Measurements from ENCODE around the gene PPP1R3E. TPM values are rescaled to one million over a fixed set of nuclear protein-coding genes. Genes with fewer than 3 reads are reported as not detected.

The PPP1R3E gene
- polyA plus RNA-seq, 3 donors from 2014 or later = 1.4 to 2.0 TPM; not detected in 1

GRCh38 chr14:23316300-23316699 is 13.6 kb upstream of the PPP1R3E start:
- Mint-ChIP-seq H3K27ac (no peak overlapping the region), H3K36me3 (peaks cover 0 to 4% (median 3%) of the 10 kb centered on the region in 3 donors), H3K27me3 (ENCODE audit: low read depth in 3 of 3) (peaks cover 4 to 10% (median 7%) of the 10 kb centered on the region in 3 donors), H3K9me3 (no peaks in the 10 kb centered on the region), H3K4me3 (no peak overlapping the region), H3K4me1 (peaks cover 12 to 15% of the 10 kb centered on the region in 2 donors)
- DNase-seq = no peak

- Mint-ChIP-seq H3K27me3 (ENCODE audit: low read depth in 3 of 3) (peaks cover 0 to 7% (median 4%) of the 10 kb centered on the region in 3 donors), H3K4me3 (no peak overlapping the region), H3K36me3 (peaks cover 0 to 3% (median 0%) of the 10 kb centered on the region in 3 donors), H3K4me1 (peaks cover 24 to 27% of the 10 kb centered on the region in 2 donors), H3K27ac (peak overlapping the region in 1 of 6 donors; percentile 34), H3K9me3 (no peaks in the 10 kb centered on the region)
- no peak for DNase-seq
Observed at GRCh38 chr14:23310546-23310945, 7.9 kb upstream of the PPP1R3E start.

- DNase-seq = no peak
- Mint-ChIP-seq H3K27me3 (ENCODE audit: low read depth in 3 of 3) (peaks cover 0 to 10% (median 4%) of the 10 kb centered on the region in 3 donors), H3K27ac (peak overlapping the region in 4 of 6 donors; percentile 23 to 76 (median 57)), H3K9me3 (no peaks in the 10 kb centered on the region), H3K36me3 (peaks cover 0 to 3% (median 0%) of the 10 kb centered on the region in 3 donors), H3K4me3 (peak overlapping the region in 1 of 5 donors; percentile 42), H3K4me1 (peaks cover 27 to 35% of the 10 kb centered on the region in 2 donors)
Observed at GRCh38 chr14:23308721-23309445, 6.2 kb upstream of the PPP1R3E start.

GRCh38 chr14:23307687-23308644 is 5.3 kb upstream of the PPP1R3E start:
- Mint-ChIP-seq H3K36me3 (peaks cover 0 to 3% (median 0%) of the 10 kb centered on the region in 3 donors), H3K27me3 (ENCODE audit: low read depth in 3 of 3) (peaks cover 0 to 10% (median 4%) of the 10 kb centered on the region in 3 donors), H3K27ac (peak overlapping the region; percentile 84 to 92 (median 90)), H3K4me3 (peak overlapping the region; percentile 78 to 83 (median 82)), H3K9me3 (no peaks in the 10 kb centered on the region), H3K4me1 (peaks cover 31 to 40% of the 10 kb centered on the region in 2 donors)
- no peak for DNase-seq

- Mint-ChIP-seq H3K9me3 (no peaks in the 10 kb centered on the region), H3K27me3 (ENCODE audit: low read depth in 3 of 3) (peaks cover 6 to 13% (median 7%) of the 10 kb centered on the region in 3 donors), H3K4me3 (peak overlapping the region; percentile 78 to 83 (median 82)), H3K36me3 (no peaks in the 10 kb centered on the region), H3K4me1 (peaks cover 36 to 46% of the 10 kb centered on the region in 2 donors), H3K27ac (peak overlapping the region; percentile 84 to 92 (median 90))
- no peak for DNase-seq
Observed at GRCh38 chr14:23307146-23307530, 4.5 kb upstream of the PPP1R3E start.

GRCh38 chr14:23306412-23307145 is 3.9 kb upstream of the PPP1R3E start, which contains the start of gene BCL2L2:
TSS of gene BCL2L2 (plus strand) at chr14:23306833. CDS start at chr14:23307768, 935 bp downstream.
- Mint-ChIP-seq H3K4me1 (peaks cover 36 to 46% of the 10 kb centered on the region in 2 donors), H3K27me3 (ENCODE audit: low read depth in 3 of 3) (peaks cover 6 to 13% (median 7%) of the 10 kb centered on the region in 3 donors), H3K9me3 (no peaks in the 10 kb centered on the region), H3K27ac (peak within 1 kb of the TSS; percentile 84 to 92 (median 90)), H3K4me3 (peak within 1 kb of the TSS; percentile 78 to 83 (median 82)), H3K36me3 (no peaks in the 10 kb centered on the region)
- peak; percentile 58 to 65 (median 65) for DNase-seq

DNA sequence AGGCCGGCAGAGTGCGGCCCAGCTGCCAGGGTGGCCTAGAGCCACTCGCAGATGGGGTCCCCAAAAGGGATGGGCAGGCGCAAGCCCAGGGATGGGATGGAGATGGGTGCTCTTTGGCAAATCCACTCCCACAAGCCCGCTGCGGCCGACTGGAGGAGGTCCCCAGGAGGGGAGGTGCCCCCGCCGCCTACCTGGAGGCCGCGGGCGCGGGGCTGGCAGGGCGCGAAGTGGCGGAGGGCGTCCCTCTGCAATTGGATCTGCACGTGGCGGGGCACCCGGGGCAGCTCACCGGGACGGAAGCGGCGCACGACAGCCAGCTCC is 730 bp downstream of the PPP1R3E start:
- Mint-ChIP-seq H3K27ac (peak overlapping the region; percentile 82 to 99 (median 92)), H3K4me3 (peak overlapping the region; percentile 87 to 100 (median 96)), H3K27me3 (ENCODE audit: low read depth in 3 of 3) (peaks cover 6 to 13% (median 10%) of the 10 kb centered on the region in 3 donors), H3K36me3 (peaks cover 0 to 4% (median 0%) of the 10 kb centered on the region in 3 donors), H3K9me3 (no peaks in the 10 kb centered on the region), H3K4me1 (peaks cover 39 to 52% of the 10 kb centered on the region in 2 donors)
- no peak for DNase-seq

DNA sequence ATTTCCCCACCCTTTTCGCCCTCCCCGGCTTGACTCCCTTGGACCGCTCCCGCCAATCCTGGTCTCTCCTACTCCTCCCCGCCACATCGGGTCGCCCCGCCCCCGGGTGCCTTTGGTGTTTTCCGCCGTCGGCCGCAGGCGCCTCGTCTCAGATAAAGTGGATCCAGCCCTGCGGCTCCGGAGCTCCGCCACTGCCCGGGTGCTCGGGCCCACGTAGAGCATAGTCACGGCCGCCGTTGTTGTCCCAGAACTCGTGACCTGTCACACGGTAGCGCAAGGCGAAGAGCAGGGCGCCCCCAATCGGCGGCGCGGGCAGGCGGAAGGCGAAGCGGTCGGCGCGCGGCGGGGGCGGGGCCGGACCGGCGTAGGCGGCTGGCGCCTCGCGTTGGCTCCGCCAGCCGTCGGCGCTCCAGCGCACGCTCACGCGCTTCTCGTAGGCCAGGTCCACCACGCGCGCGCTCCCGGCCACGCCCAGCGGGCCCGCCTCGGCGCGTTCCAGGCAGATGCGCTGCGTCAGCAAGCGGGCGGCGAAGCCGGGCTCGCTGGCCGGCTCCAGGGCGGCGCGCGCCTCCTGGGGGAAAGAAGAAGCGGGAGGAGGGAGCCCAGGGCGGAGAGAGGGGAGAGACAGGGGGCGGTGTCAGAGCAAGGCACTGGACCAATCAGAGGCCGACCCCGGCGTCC is 1.2 kb downstream of the PPP1R3E start:
- no peaks in the 10 kb centered on the region for H3K9me3 Mint-ChIP-seq
- peak; percentile 98 to 99 (median 99) for DNase-seq
- peak overlapping the region; percentile 88 to 99 (median 94) for H3K27ac Mint-ChIP-seq
- peaks cover 6 to 13% (median 10%) of the 10 kb centered on the region in 3 donors for H3K27me3 Mint-ChIP-seq (ENCODE audit: low read depth in 3 of 3)
- H3K36me3 Mint-ChIP-seq = peaks cover 0 to 4% (median 0%) of the 10 kb centered on the region in 3 donors
- peak overlapping the region; percentile 90 to 100 (median 96) for H3K4me3 Mint-ChIP-seq
- H3K4me1 Mint-ChIP-seq = peaks cover 34 to 49% of the 10 kb centered on the region in 2 donors

- peak in 1 of 3 donors; percentile 18 for DNase-seq
- peaks cover 6 to 10% (median 9%) of the 10 kb centered on the region in 3 donors for H3K27me3 Mint-ChIP-seq (ENCODE audit: low read depth in 3 of 3)
Observed at GRCh38 chr14:23300687-23301223, 1.9 kb downstream of the PPP1R3E start.

GRCh38 chr14:23299986-23300686 is 2.5 kb downstream of the PPP1R3E start:
- Mint-ChIP-seq H3K27me3 (ENCODE audit: low read depth in 3 of 3) (peaks cover 7 to 13% (median 11%) of the 10 kb centered on the region in 3 donors), H3K4me1 (peaks cover 28 to 46% of the 10 kb centered on the region in 2 donors), H3K27ac (peak overlapping the region; percentile 88 to 99 (median 94)), H3K4me3 (peak overlapping the region; percentile 88 to 96 (median 91)), H3K36me3 (peaks cover 0 to 4% (median 0%) of the 10 kb centered on the region in 3 donors), H3K9me3 (no peaks in the 10 kb centered on the region)
- no peak for DNase-seq

More at GRCh38 chr14:23300687-23301223, 1.9 kb downstream of the PPP1R3E start:
- Mint-ChIP-seq H3K9me3 (no peaks in the 10 kb centered on the region), H3K4me3 (peak overlapping the region; percentile 88 to 96 (median 91)), H3K36me3 (peaks cover 0 to 4% (median 0%) of the 10 kb centered on the region in 3 donors), H3K4me1 (peaks cover 28 to 45% of the 10 kb centered on the region in 2 donors), H3K27ac (peak overlapping the region; percentile 88 to 99 (median 94))

DNA sequence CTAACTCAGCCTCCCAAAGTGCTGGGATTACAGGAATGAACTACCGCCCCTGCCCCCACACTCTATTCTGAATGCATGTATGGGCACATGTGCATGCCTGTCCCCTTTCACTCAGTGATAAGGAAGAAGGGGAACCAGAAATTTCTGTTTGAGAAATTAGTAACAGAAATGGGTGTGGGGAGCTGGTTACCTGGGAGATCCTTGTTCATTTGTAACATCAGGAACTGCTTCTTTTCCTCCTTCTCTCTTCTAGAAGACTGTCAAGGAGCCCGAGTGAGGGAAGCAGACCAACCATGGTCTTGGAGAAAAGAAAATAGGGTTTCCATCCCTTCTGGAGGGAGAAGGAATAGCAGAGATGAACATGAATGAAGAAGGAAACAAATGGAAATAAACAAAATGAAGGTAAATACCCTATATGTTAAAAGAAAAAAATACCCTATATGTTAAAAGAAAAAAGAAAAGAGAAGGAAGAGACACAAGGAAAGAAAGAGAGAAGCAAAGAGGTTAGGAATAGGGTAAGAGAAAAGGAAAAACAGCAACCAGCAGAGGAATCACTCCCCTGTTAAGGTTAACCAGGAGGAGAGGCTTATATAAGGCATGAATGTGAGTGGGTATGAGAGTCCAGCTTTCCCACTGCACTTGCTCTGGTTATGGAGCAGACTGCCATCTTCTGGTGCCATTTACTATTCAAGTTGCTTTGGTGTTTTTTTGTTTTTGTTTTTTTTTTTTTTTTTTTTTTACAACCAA is 3.3 kb downstream of the PPP1R3E start:
- H3K27me3 Mint-ChIP-seq (ENCODE audit: low read depth in 3 of 3) = peaks cover 12 to 17% (median 16%) of the 10 kb centered on the region in 3 donors

More for the DNA sequence above, 3.3 kb downstream of the PPP1R3E start:
- peak overlapping the region in 4 of 6 donors; percentile 87 to 99 (median 92) for H3K27ac Mint-ChIP-seq
- H3K36me3 Mint-ChIP-seq = peaks cover 0 to 4% (median 0%) of the 10 kb centered on the region in 3 donors
- no peaks in the 10 kb centered on the region for H3K9me3 Mint-ChIP-seq
- peak; percentile 19 to 27 (median 26) for DNase-seq
- H3K4me1 Mint-ChIP-seq = peaks cover 30 to 46% of the 10 kb centered on the region in 2 donors
- peak overlapping the region; percentile 11 to 62 (median 61) for H3K4me3 Mint-ChIP-seq

Data from immature natural killer cell (primary cell).